HEK293 (cell line): ENCODE measurements around the gene KDM4B.

Experiments used
- EGR2 ChIP-seq: fragments of 450-650 bp; formaldehyde crosslinking; IDR thresholded peaks from 2 replicates; pipeline ENCODE4 v1.5.1; 2016; ENCODE audit warnings: low read depth, missing biosample characterization, missing genetic modification characterization
- GLIS2 ChIP-seq: fragments of 450-650 bp; formaldehyde crosslinking; IDR thresholded peaks from 2 replicates; pipeline ENCODE4 v1.5.1; 2016; ENCODE audit warnings: missing biosample characterization, missing genetic modification characterization
- HOXD13 ChIP-seq: sonication (generic); formaldehyde crosslinking; IDR thresholded peaks from 2 replicates; pipeline ENCODE4 v1.8.0; 2022; ENCODE audit warnings: missing genetic modification reagents, borderline replicate concordance
- KLF1 ChIP-seq: fragments of 450-650 bp; formaldehyde crosslinking; IDR thresholded peaks from 2 replicates; pipeline ENCODE4 v1.5.1; 2016; ENCODE audit warnings: missing biosample characterization, missing genetic modification characterization
- KLF16 ChIP-seq: fragments of 450-650 bp; formaldehyde crosslinking; IDR thresholded peaks from 2 replicates; pipeline ENCODE4 v1.5.1; 2017; ENCODE audit warnings: missing biosample characterization, missing genetic modification characterization
- SCRT2 ChIP-seq: fragments of 450-650 bp; formaldehyde crosslinking; IDR thresholded peaks from 2 replicates; pipeline ENCODE4 v1.5.1; 2016; ENCODE audit warnings: missing biosample characterization, missing genetic modification characterization
- ZBTB7A ChIP-seq: fragments of 450-650 bp; formaldehyde crosslinking; IDR thresholded peaks from 2 replicates; pipeline ENCODE4 v1.5.1; 2016; ENCODE audit warnings: low read depth, missing biosample characterization, missing genetic modification characterization
- ZFHX2 ChIP-seq: fragments of 450-650 bp; formaldehyde crosslinking; conservative IDR thresholded peaks from 2 replicates; pipeline ENCODE4 v1.5.1; 2016; ENCODE audit warnings: missing biosample characterization, missing genetic modification characterization
- ZFP3 ChIP-seq: fragments of 450-650 bp; formaldehyde crosslinking; IDR thresholded peaks from 2 replicates; pipeline ENCODE4 v1.5.1; 2016; ENCODE audit warnings: low read depth, missing biosample characterization, missing genetic modification characterization
- ZIC2 ChIP-seq: fragments of 450-650 bp; formaldehyde crosslinking; IDR thresholded peaks from 2 replicates; pipeline ENCODE4 v1.5.1; 2016; ENCODE audit warnings: missing biosample characterization, missing genetic modification characterization
- ZNF112 ChIP-seq: fragments of 450-650 bp; formaldehyde crosslinking; IDR thresholded peaks from 2 replicates; pipeline ENCODE4 v1.5.0; 2017; ENCODE audit warnings: missing biosample characterization, missing genetic modification characterization
- ZNF121 ChIP-seq: fragments of 450-650 bp; formaldehyde crosslinking; IDR thresholded peaks from 2 replicates; pipeline ENCODE4 v1.5.1; 2016; ENCODE audit warnings: missing biosample characterization, missing genetic modification characterization
- ZNF132 ChIP-seq: fragments of 450-650 bp; formaldehyde crosslinking; IDR thresholded peaks from 2 replicates; pipeline ENCODE4 v1.5.1; 2017; ENCODE audit warnings: missing biosample characterization, missing genetic modification characterization, borderline replicate concordance
- ZNF133 ChIP-seq: fragments of 450-650 bp; formaldehyde crosslinking; IDR thresholded peaks from 2 replicates; pipeline ENCODE4 v1.5.1; 2016; ENCODE audit warnings: missing biosample characterization, missing genetic modification characterization
- ZNF16 ChIP-seq: fragments of 450-650 bp; formaldehyde crosslinking; IDR thresholded peaks from 2 replicates; pipeline ENCODE4 v1.5.1; 2016; ENCODE audit warnings: low read depth, missing biosample characterization, missing genetic modification characterization
- ZNF324 ChIP-seq: fragments of 450-650 bp; formaldehyde crosslinking; IDR thresholded peaks from 2 replicates; pipeline ENCODE4 v1.5.1; 2016; ENCODE audit warnings: missing biosample characterization, missing genetic modification characterization
- ZNF341 ChIP-seq: fragments of 450-650 bp; formaldehyde crosslinking; IDR thresholded peaks from 2 replicates; pipeline ENCODE4; 2016; ENCODE audit warnings: low read depth, missing biosample characterization, missing genetic modification characterization
- ZNF37A ChIP-seq: fragments of 450-650 bp; IDR thresholded peaks from 2 replicates; pipeline ENCODE4 v1.5.1; 2018; ENCODE audit warnings: missing biosample characterization, missing genetic modification characterization
- ZNF423 ChIP-seq: fragments of 450-650 bp; formaldehyde crosslinking; IDR thresholded peaks from 2 replicates; pipeline ENCODE4 v1.5.1; 2016; ENCODE audit warnings: missing biosample characterization, missing genetic modification characterization
- ZNF433 ChIP-seq: fragments of 450-650 bp; formaldehyde crosslinking; IDR thresholded peaks from 2 replicates; pipeline ENCODE4 v1.5.1; 2016; ENCODE audit warnings: missing biosample characterization, missing genetic modification characterization, low read depth
- ZNF521 ChIP-seq: fragments of 450-650 bp; formaldehyde crosslinking; IDR thresholded peaks from 2 replicates; pipeline ENCODE4 v1.5.1; 2017; ENCODE audit warnings: missing biosample characterization, mild to moderate bottlenecking, missing genetic modification characterization
- ZNF548 ChIP-seq: fragments of 450-650 bp; formaldehyde crosslinking; IDR thresholded peaks from 2 replicates; pipeline ENCODE4 v1.5.1; 2016; ENCODE audit warnings: missing biosample characterization, missing genetic modification characterization
- ZNF558 ChIP-seq: fragments of 450-650 bp; formaldehyde crosslinking; IDR thresholded peaks from 2 replicates; pipeline ENCODE4 v1.5.1; 2016; ENCODE audit warnings: missing biosample characterization, missing genetic modification characterization
- ZNF623 ChIP-seq: fragments of 450-650 bp; formaldehyde crosslinking; IDR thresholded peaks from 2 replicates; pipeline ENCODE4 v1.5.1; 2016; ENCODE audit warnings: missing biosample characterization, missing genetic modification characterization
- ZNF658 ChIP-seq: fragments of 450-650 bp; formaldehyde crosslinking; IDR thresholded peaks from 2 replicates; pipeline ENCODE4; 2016; ENCODE audit warnings: missing biosample characterization, missing genetic modification characterization
- ZNF747 ChIP-seq: fragments of 450-650 bp; formaldehyde crosslinking; IDR thresholded peaks from 2 replicates; pipeline ENCODE4 v1.5.1; 2016; ENCODE audit warnings: missing biosample characterization, missing genetic modification characterization
- ZNF792 ChIP-seq: fragments of 450-650 bp; formaldehyde crosslinking; IDR thresholded peaks from 2 replicates; pipeline ENCODE4 v1.5.1; 2016; ENCODE audit warnings: missing biosample characterization, missing genetic modification characterization
- ZSCAN23 ChIP-seq: fragments of 450-650 bp; formaldehyde crosslinking; IDR thresholded peaks from 2 replicates; pipeline ENCODE4 v1.5.1; 2016; ENCODE audit warnings: missing biosample characterization, missing genetic modification characterization
- ZXDB ChIP-seq: fragments of 450-650 bp; formaldehyde crosslinking; IDR thresholded peaks from 2 replicates; pipeline ENCODE4 v1.5.1; 2016; ENCODE audit warnings: missing biosample characterization, missing genetic modification characterization
- TF ChIP-seq, protein P1 (sequence below): fragments of 450-650 bp; formaldehyde crosslinking; IDR thresholded peaks from 2 replicates; pipeline ENCODE4 v1.5.1; 2017; ENCODE audit warnings: missing biosample characterization, missing genetic modification characterization
- TF ChIP-seq, protein P2 (sequence below): fragments of 450-650 bp; formaldehyde crosslinking; IDR thresholded peaks from 2 replicates; pipeline ENCODE4 v1.5.1; 2016; ENCODE audit warnings: missing biosample characterization, missing genetic modification characterization
- TF ChIP-seq, protein P3 (sequence below): fragments of 450-650 bp; formaldehyde crosslinking; IDR thresholded peaks from 2 replicates; pipeline ENCODE4 v1.5.1; 2017; ENCODE audit warnings: missing biosample characterization, missing genetic modification characterization
- TF ChIP-seq, protein P4 (sequence below): fragments of 450-650 bp; formaldehyde crosslinking; conservative IDR thresholded peaks from 2 replicates; pipeline ENCODE4 v1.5.1; 2016; ENCODE audit warnings: low read depth, missing biosample characterization, missing genetic modification characterization

Gene KDM4B

DNA sequence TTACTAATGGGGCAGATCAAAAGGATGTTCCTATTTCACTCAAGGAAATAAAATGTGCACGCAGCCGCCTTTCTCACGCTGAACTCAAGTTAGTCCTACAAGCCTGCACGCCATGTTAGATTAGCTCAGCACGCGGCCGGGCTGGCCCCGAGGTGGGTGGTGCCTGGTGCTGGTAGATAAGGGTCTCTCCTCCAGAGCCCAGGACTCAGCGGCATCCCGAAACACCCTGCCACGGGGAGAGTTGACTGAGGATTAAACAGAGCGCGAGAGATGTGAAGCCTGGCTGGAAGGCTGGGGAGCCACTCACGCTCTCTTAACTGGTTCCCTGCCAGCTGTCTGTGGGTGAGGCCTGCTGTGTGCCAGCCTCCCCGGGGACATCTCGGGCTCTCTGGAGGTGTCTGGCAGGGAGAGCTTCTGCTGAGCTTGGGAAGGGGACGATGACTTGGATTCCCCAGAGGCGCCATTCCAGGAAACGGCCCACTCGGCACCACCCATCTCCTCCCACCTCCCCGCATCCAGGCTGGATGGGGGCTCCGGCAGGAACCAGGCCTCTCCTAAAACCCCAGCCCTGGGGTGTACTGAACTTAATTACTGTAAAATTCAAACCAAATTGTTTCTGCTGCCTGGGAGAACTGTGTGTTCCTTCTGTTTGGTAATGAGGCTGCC is 122.2 kb downstream of the KDM4B start (continued):
- TF ChIP-seq ZNF623 (tag by site-specific recombination) (no peak), ZNF521 (tag by site-specific recombination) (no peak), ZFP3 (tag by site-specific recombination) (no peak), ZNF133 (tag by site-specific recombination) (no peak), ZFHX2 (tag by site-specific recombination) (peak; percentile 74), ZXDB (tag by site-specific recombination) (no peak), ZNF433 (tag by site-specific recombination) (no peak), ZNF792 (tag by site-specific recombination) (no peak), EGR2 (tag by site-specific recombination) (peak; percentile 76), ZNF747 (tag by site-specific recombination) (no peak), ZNF132 (tag by site-specific recombination) (no peak), KLF16 (tag by site-specific recombination) (no peak), ZNF658 (tag by site-specific recombination) (no peak), ZNF423 (peak; percentile 63; the same call in 1 of the 2 replicates), HOXD13 (CRISPR knock-in tag) (no peak), ZNF324 (tag by site-specific recombination) (no peak), ZNF558 (tag by site-specific recombination) (no peak), ZIC2 (tag by site-specific recombination) (peak; percentile 93), ZNF341 (tag by site-specific recombination) (peak; percentile 58), ZNF121 (no peak), ZNF112 (no peak), ZSCAN23 (tag by site-specific recombination) (no peak), GLIS2 (tag by site-specific recombination) (no peak), ZNF548 (tag by site-specific recombination) (no peak), ZNF37A (tag by site-specific recombination) (no peak), ZBTB7A (tag by site-specific recombination) (no peak), KLF1 (tag by site-specific recombination) (peak; percentile 11; the same call in 1 of the 2 replicates), ZNF16 (tag by site-specific recombination) (no peak), SCRT2 (tag by site-specific recombination) (no peak)
- TF ChIP-seq, protein P1, sequence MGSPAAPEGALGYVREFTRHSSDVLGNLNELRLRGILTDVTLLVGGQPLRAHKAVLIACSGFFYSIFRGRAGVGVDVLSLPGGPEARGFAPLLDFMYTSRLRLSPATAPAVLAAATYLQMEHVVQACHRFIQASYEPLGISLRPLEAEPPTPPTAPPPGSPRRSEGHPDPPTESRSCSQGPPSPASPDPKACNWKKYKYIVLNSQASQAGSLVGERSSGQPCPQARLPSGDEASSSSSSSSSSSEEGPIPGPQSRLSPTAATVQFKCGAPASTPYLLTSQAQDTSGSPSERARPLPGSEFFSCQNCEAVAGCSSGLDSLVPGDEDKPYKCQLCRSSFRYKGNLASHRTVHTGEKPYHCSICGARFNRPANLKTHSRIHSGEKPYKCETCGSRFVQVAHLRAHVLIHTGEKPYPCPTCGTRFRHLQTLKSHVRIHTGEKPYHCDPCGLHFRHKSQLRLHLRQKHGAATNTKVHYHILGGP (tag by site-specific recombination) = no peak
- TF ChIP-seq, protein P2, sequence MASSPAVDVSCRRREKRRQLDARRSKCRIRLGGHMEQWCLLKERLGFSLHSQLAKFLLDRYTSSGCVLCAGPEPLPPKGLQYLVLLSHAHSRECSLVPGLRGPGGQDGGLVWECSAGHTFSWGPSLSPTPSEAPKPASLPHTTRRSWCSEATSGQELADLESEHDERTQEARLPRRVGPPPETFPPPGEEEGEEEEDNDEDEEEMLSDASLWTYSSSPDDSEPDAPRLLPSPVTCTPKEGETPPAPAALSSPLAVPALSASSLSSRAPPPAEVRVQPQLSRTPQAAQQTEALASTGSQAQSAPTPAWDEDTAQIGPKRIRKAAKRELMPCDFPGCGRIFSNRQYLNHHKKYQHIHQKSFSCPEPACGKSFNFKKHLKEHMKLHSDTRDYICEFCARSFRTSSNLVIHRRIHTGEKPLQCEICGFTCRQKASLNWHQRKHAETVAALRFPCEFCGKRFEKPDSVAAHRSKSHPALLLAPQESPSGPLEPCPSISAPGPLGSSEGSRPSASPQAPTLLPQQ (tag by site-specific recombination) = no peak
- TF ChIP-seq, protein P3, sequence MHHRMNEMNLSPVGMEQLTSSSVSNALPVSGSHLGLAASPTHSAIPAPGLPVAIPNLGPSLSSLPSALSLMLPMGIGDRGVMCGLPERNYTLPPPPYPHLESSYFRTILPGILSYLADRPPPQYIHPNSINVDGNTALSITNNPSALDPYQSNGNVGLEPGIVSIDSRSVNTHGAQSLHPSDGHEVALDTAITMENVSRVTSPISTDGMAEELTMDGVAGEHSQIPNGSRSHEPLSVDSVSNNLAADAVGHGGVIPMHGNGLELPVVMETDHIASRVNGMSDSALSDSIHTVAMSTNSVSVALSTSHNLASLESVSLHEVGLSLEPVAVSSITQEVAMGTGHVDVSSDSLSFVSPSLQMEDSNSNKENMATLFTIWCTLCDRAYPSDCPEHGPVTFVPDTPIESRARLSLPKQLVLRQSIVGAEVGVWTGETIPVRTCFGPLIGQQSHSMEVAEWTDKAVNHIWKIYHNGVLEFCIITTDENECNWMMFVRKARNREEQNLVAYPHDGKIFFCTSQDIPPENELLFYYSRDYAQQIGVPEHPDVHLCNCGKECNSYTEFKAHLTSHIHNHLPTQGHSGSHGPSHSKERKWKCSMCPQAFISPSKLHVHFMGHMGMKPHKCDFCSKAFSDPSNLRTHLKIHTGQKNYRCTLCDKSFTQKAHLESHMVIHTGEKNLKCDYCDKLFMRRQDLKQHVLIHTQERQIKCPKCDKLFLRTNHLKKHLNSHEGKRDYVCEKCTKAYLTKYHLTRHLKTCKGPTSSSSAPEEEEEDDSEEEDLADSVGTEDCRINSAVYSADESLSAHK = no peak
- TF ChIP-seq, protein P4, sequence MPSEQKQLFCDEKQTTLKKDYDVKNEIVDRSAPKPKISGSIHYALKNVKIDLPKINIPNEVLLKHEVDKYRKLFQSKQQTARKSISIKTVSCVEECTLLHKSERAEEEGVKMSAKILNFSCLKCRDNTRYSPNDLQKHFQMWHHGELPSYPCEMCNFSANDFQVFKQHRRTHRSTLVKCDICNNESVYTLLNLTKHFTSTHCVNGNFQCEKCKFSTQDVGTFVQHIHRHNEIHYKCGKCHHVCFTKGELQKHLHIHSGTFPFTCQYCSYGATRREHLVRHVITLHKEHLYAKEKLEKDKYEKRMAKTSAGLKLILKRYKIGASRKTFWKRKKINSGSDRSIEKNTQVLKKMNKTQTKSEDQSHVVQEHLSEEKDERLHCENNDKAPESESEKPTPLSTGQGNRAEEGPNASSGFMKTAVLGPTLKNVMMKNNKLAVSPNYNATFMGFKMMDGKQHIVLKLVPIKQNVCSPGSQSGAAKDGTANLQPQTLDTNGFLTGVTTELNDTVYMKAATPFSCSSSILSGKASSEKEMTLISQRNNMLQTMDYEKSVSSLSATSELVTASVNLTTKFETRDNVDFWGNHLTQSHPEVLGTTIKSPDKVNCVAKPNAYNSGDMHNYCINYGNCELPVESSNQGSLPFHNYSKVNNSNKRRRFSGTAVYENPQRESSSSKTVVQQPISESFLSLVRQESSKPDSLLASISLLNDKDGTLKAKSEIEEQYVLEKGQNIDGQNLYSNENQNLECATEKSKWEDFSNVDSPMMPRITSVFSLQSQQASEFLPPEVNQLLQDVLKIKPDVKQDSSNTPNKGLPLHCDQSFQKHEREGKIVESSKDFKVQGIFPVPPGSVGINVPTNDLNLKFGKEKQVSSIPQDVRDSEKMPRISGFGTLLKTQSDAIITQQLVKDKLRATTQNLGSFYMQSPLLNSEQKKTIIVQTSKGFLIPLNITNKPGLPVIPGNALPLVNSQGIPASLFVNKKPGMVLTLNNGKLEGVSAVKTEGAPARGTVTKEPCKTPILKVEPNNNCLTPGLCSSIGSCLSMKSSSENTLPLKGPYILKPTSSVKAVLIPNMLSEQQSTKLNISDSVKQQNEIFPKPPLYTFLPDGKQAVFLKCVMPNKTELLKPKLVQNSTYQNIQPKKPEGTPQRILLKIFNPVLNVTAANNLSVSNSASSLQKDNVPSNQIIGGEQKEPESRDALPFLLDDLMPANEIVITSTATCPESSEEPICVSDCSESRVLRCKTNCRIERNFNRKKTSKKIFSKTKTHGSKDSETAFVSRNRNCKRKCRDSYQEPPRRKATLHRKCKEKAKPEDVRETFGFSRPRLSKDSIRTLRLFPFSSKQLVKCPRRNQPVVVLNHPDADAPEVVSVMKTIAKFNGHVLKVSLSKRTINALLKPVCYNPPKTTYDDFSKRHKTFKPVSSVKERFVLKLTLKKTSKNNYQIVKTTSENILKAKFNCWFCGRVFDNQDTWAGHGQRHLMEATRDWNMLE (tag by site-specific recombination) = no peak
